Right lobe of liver (tissue), 4 donors: ENCODE data around the gene SYNE2.

ENCODE experiments used
- POLR2A ChIP-seq: fragments of 450-650 bp; IDR thresholded peaks from one replicate; pipeline ENCODE4 v1.6.1; 2017; ENCODE audit warnings: antibody characterized with exemption, mild to moderate bottlenecking
- TF ChIP-seq, protein P1 (sequence below), 4 donors: fragments of 200-600 bp in 3 of 4; fragments of 450-650 bp in 1 of 4; IDR thresholded peaks; one replicate each; pipeline versions ENCODE4 v1.5.1 to v1.8.0; 2016 to 2022; ENCODE audit warnings: antibody characterized with exemption in 4 of 4, mild to moderate bottlenecking in 2 of 4
- donor health status: DM: no; HTN: no; CAD: no.
- donor health status: DM: no; HTN: no; CAD: no.
- donor health status: DM: no; HTN: yes; CAD: no.

GRCh38 chr14:63843796-63844195 is 9.0 kb upstream of the SYNE2 start:
- TF ChIP-seq, protein P1, sequence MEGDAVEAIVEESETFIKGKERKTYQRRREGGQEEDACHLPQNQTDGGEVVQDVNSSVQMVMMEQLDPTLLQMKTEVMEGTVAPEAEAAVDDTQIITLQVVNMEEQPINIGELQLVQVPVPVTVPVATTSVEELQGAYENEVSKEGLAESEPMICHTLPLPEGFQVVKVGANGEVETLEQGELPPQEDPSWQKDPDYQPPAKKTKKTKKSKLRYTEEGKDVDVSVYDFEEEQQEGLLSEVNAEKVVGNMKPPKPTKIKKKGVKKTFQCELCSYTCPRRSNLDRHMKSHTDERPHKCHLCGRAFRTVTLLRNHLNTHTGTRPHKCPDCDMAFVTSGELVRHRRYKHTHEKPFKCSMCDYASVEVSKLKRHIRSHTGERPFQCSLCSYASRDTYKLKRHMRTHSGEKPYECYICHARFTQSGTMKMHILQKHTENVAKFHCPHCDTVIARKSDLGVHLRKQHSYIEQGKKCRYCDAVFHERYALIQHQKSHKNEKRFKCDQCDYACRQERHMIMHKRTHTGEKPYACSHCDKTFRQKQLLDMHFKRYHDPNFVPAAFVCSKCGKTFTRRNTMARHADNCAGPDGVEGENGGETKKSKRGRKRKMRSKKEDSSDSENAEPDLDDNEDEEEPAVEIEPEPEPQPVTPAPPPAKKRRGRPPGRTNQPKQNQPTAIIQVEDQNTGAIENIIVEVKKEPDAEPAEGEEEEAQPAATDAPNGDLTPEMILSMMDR (IDR thresholded peaks at IDR 0.05) = no peak
- TF ChIP-seq POLR2A = no peak
